ENCODE measurements around the gene DAZL.

The DAZL gene

GRCh38 chr3:16550676-16551341 lies 54.4 kb downstream of the DAZL start:
- peak; percentile 93 for TF ChIP-seq CTCF (IDR thresholded peaks at IDR 0.05; ENCODE audit: insufficient read depth, missing control alignments)
- DNase-seq (ENCODE audit: insufficient read length, low spot score): peak; percentile 21
- peak; percentile 67 for FAIRE-seq

- DNase-seq (ENCODE audit: insufficient read length, low spot score): no peak
- no peak for TF ChIP-seq CTCF (IDR thresholded peaks at IDR 0.05; ENCODE audit: insufficient read depth, missing control alignments)
- FAIRE-seq: no peak
These were observed 54.9 kb downstream of the DAZL start for GRCh38 chr3:16550305-16550675.

GRCh38 chr3:16548721-16549120 lies 56.5 kb downstream of the DAZL start:
- FAIRE-seq (no peak), DNase-seq (ENCODE audit: insufficient read length, low spot score) (no peak)
- no peak for TF ChIP-seq CTCF (IDR thresholded peaks at IDR 0.05; ENCODE audit: insufficient read depth, missing control alignments)

- FAIRE-seq (no peak), DNase-seq (ENCODE audit: insufficient read length, low spot score) (no peak)
- no peak for TF ChIP-seq CTCF (IDR thresholded peaks at IDR 0.05; ENCODE audit: insufficient read depth, missing control alignments)
These were observed 57.5 kb downstream of the DAZL start for GRCh38 chr3:16547561-16548357.

GRCh38 chr3:16546186-16547010 lies 58.8 kb downstream of the DAZL start:
- no peak for DNase-seq (ENCODE audit: insufficient read length, low spot score)
- no peak for FAIRE-seq
- no peak for TF ChIP-seq CTCF (IDR thresholded peaks at IDR 0.05; ENCODE audit: insufficient read depth, missing control alignments)

- TF ChIP-seq CTCF (IDR thresholded peaks at IDR 0.05; ENCODE audit: insufficient read depth, missing control alignments): no peak
- DNase-seq (ENCODE audit: insufficient read length, low spot score) (no peak), FAIRE-seq (no peak)
These were observed 59.6 kb downstream of the DAZL start for GRCh38 chr3:16545413-16546185.

Measured in D721Med (cell line).